HCT116 (cell line): ENCODE results near the gene TNNT2.

ENCODE experiments used
- CTCF ChIP-seq, 3 experiments: fragments of 200-600 bp in 1 of 3; sonication (generic) in 1 of 3; IDR thresholded peaks in 2 of 3; conservative IDR thresholded peaks in 1 of 3; 2 replicates each; pipeline ENCODE4 v1.5.1; 2012 to 2017; ENCODE audit warnings: low read depth in 2 of 3, low read length in 2 of 3, antibody characterized with exemption in 1 of 3, borderline replicate concordance in 1 of 3, control low read depth in 1 of 3, mild to moderate bottlenecking in 1 of 3, mixed read lengths in 1 of 3, mixed run types in 1 of 3, moderate library complexity in 1 of 3; ENCODE audit not compliant: insufficient read depth in 1 of 3
- EGR1 ChIP-seq: IDR thresholded peaks from 2 replicates; pipeline ENCODE4 v1.6.1; 2012; ENCODE audit warnings: low read depth
- EZH2 ChIP-seq: fragments of 200-600 bp; sonication (generic); IDR thresholded peaks from 2 replicates; pipeline ENCODE4 v1.6.1; 2017; ENCODE audit warnings: antibody characterized with exemption, mixed run types
- EZH2phosphoT487 ChIP-seq: fragments of 200-600 bp; IDR thresholded peaks from 2 replicates; pipeline ENCODE4 v1.6.1; 2018; ENCODE audit warnings: antibody characterized with exemption, borderline replicate concordance
- POLR2A ChIP-seq: IDR thresholded peaks from 2 replicates; pipeline ENCODE4 v1.7.0; 2011; ENCODE audit warnings: borderline replicate concordance; ENCODE audit not compliant: insufficient read depth, insufficient read length; ENCODE audit errors: extremely low read depth
- POLR2AphosphoS5 ChIP-seq: IDR thresholded peaks from 2 replicates; pipeline ENCODE4 v1.6.1; 2011; ENCODE audit warnings: mild to moderate bottlenecking, low read depth, low read length, moderate library complexity
- RAD21 ChIP-seq: IDR thresholded peaks from 2 replicates; pipeline ENCODE4 v1.6.1; 2012; ENCODE audit warnings: low read depth, mild to moderate bottlenecking
- REST ChIP-seq: IDR thresholded peaks from 2 replicates; pipeline ENCODE4 v1.6.1; 2012; ENCODE audit warnings: low read depth
- SIN3A ChIP-seq: IDR thresholded peaks from 2 replicates; pipeline ENCODE4 v1.6.1; 2012; ENCODE audit warnings: low read depth
- ZNF274 ChIP-seq: fragments of 200-500 bp; sonication (Bioruptor generic); IDR thresholded peaks from 2 replicates; pipeline ENCODE4 v1.6.1; 2014; ENCODE audit warnings: mild to moderate bottlenecking, low read depth, low read length, inconsistent platforms

DNA sequence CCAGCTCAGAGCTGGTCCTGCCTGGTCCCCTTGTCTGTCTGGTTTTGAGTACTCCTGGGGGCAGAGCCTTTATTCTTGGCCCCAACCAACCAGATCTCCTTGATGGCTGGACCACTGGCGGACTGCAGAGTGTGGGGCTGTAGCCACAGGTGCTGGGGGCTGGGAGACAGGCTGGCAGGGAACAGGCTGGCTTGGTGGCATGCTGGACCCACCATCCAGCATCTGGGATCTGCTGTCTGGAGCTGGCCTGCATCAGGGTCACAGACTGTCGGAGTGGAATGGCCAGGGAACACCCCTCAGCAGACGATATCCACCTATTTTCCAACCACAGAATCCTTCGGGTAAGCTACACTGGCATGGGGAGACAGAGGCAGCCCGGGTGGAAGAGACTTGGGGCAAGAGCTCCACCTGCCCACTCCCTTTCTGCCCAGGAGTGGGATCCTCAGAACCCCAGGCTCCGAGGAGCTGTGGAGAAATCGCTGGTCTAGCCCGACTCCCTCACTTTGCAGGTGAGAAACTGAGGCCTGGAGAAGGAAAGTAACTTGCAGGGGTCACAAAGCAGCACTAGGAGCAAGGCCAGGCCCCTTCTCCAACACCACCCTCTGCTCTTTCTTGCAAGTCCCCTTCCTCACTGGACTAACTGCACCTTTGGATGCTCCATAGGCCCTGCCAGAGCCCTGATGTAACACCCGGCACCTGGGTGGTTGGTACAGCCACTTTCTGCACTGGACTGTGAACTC lies 40.6 kb downstream of the TNNT2 start:
- TF ChIP-seq EZH2 = no peak
- no peak for TF ChIP-seq RAD21
- TF ChIP-seq POLR2AphosphoS5 = no peak
- no peak for TF ChIP-seq CTCF (IDR thresholded peaks at IDR 0.05 in 2 of 3, conservative IDR thresholded peaks at IDR 0.05 in 1 of 3; ENCODE audit: borderline replicate concordance in 1 of 3, insufficient read depth in 1 of 3, low read depth in 2 of 3, low read length in 2 of 3)
- no peak for TF ChIP-seq POLR2A
- no peak for TF ChIP-seq EGR1
- TF ChIP-seq SIN3A = no peak
- no peak for TF ChIP-seq ZNF274
- TF ChIP-seq EZH2phosphoT487 = no peak
- TF ChIP-seq REST = no peak
